PC-9 (cell line): ENCODE measurements around the gene DLEU7.

Experiments used
- CTCF ChIP-seq: fragments of 200-600 bp; sonication (generic); conservative IDR thresholded peaks from 2 replicates; pipeline ENCODE4 v1.6.1; 2017; ENCODE audit warnings: mixed run types, antibody characterized with exemption, mild to moderate bottlenecking, moderate library complexity
- EZH2 ChIP-seq: fragments of 200-600 bp; sonication (generic); IDR thresholded peaks from 2 replicates; pipeline ENCODE4 v1.8.0; 2017; ENCODE audit warnings: antibody characterized with exemption, low read depth

GRCh38 chr13:50801087-50801931 lies 42.2 kb downstream of the DLEU7 start:
- TF ChIP-seq CTCF (peak; percentile 76), EZH2 (no peak)
